ENCODE results near the gene DPF1. TPM values are rescaled to one million over a fixed set of nuclear protein-coding genes. Genes with fewer than 3 reads are reported as not detected.

Gene DPF1
- total and polyA plus RNA-seq, 5 experiments from 2014 or later, result not detected

GRCh38 chr19:38203197-38203596 lies 20.8 kb downstream of the DPF1 start:
- DNase-seq (no peak), ATAC-seq (no peak)
- POLR2A ChIA-PET, result interaction anchor here (0.6 kb wide), 1 partner anchor 18 kb away, joined by 3 read pairs; no protein-coding TSS in a partner anchor
- no peak overlapping the region for H3K27ac Mint-ChIP-seq
- peaks cover 0 to 60% (median 34%) of the 10 kb centered on the region in 3 donors for H3K36me3 Mint-ChIP-seq
- H3K27me3 Mint-ChIP-seq, result peaks cover 0 to under 1% (median 0%) of the 10 kb centered on the region in 5 donors
- no peak overlapping the region for H3K4me3 Mint-ChIP-seq
- no peaks in the 10 kb centered on the region for H3K9me3 Mint-ChIP-seq
- H3K4me1 Mint-ChIP-seq, result peaks cover 0 to 2% (median 0%) of the 10 kb centered on the region in 4 donors

DNA sequence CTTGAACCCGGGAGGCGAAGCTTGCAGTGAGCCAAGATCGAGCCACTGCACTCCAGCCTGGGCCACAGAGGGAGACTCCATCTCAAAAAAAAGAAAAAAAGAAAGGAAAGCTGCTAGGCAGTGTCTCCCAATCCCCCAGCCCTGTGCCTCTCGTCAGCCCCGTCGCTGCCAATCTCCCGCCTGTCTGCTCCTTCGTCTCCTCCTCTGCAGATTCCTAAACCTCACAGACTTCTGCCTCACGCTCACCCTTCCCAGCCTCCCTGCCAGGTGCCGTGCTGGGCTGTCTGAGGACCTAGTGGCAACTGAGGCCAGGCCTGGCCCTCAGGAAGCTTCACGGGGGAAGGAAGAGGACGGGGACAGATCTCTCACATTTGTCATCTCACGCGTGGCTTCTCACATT lies 21.5 kb downstream of the DPF1 start:
- DNase-seq (no peak), ATAC-seq (no peak)
- peaks cover 0 to 2% (median 0%) of the 10 kb centered on the region in 4 donors for H3K4me1 Mint-ChIP-seq
- no peaks in the 10 kb centered on the region for H3K27me3 Mint-ChIP-seq
- H3K9me3 Mint-ChIP-seq, result no peaks in the 10 kb centered on the region
- no peak overlapping the region for H3K27ac Mint-ChIP-seq
- H3K36me3 Mint-ChIP-seq, result peaks cover 0 to 61% (median 33%) of the 10 kb centered on the region in 3 donors
- POLR2A ChIA-PET, result interaction anchor here (0.6 kb wide), 1 partner anchor 19 kb away, joined by 3 read pairs; no protein-coding TSS in a partner anchor
- H3K4me3 Mint-ChIP-seq, result no peak overlapping the region

DNA sequence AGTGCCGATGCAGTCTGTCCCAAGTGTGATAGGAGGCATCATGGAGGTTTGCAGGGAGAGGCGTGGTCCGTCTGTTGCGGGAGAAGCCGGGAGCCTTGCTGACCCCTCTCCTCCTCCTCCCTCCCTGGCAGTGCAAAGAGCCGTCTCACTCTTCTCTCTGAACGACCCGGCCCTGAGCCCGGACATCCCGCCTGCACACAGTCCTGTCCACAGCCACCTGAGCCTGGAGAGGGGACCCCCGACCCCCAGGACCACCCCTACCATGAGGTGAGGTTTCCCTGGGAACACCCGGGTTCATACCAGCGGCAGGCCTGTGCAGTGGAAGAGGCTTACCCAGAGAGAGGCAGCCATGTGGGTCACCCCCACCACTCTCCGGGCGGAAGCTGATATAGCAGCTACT lies 22.3 kb downstream of the DPF1 start:
- no peak overlapping the region for H3K27ac Mint-ChIP-seq
- DNase-seq, result no peak
- no peak for ATAC-seq
- POLR2A ChIA-PET, result no interaction called here
- no peaks in the 10 kb centered on the region for H3K9me3 Mint-ChIP-seq
- no peak overlapping the region for H3K4me3 Mint-ChIP-seq
- no peaks in the 10 kb centered on the region for H3K4me1 Mint-ChIP-seq
- H3K27me3 Mint-ChIP-seq, result no peaks in the 10 kb centered on the region
- peaks cover 0 to 58% (median 28%) of the 10 kb centered on the region in 3 donors for H3K36me3 Mint-ChIP-seq

DNA sequence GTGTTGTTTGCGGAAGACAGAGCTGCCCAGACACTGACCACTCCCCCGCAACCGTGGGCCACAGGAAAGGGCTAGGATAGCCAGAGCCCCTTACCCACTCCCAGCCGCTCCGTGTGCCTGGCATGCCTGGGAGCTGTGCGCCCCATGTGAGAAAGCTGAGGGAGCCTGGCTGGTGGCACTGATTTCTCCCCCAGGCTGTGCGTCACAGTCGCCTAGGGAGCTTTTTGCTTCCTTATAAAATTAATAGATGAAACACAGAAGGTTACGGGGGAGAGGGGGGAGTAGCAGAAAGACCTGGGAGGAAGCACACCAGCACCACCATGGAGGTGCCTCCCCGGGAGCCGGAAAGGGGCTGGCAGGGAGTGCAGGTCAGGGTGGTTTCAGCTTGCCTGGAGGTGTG lies 24.7 kb downstream of the DPF1 start:
- ATAC-seq, result no peak
- no peak for DNase-seq

DNA sequence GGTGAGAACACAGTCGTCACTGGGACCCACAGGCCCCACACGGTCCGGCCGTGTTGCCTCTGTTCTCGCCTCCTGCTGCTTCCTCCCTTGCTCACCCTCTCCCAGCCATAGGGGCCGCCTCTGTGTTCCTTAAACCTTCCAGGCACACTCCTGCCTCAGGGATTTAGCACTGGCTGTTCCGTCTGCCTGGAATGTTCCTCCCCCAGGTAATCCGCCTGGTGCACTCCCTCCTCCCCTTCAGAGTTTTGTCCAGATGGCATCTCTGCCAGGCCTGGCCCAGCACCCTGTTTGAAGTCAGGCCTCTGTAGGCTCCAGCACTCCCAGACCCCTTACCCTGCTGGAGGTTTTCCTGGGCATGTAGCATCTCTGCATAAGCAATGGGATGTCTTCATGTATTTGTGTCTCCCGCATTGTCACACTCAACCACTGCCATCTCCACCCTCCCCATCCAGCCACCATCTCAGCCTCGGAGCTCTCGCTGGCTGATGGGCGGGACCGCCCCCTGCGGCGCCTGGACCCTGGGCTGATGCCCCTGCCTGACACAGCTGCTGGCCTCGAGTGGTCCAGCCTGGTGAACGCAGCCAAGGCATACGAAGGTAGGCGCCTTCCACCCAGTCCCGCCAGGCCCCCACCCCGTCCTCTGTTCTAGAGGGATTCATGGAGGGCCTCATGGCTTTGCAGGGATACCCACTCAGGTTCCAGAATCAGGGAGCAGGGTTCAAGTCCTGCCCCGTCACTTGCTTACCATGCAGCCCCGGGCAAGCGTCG lies 25.9 kb downstream of the DPF1 start:
- H3K4me1 Mint-ChIP-seq, result peaks cover 0 to 7% (median 0%) of the 10 kb centered on the region in 4 donors
- H3K27ac Mint-ChIP-seq, result no peak overlapping the region
- POLR2A ChIA-PET, result no interaction called here
- ATAC-seq (no peak), DNase-seq (no peak)
- H3K36me3 Mint-ChIP-seq, result peaks cover 0 to 52% (median 29%) of the 10 kb centered on the region in 3 donors
- no peaks in the 10 kb centered on the region for H3K27me3 Mint-ChIP-seq
- H3K4me3 Mint-ChIP-seq, result no peak overlapping the region
- H3K9me3 Mint-ChIP-seq, result no peaks in the 10 kb centered on the region

More for the DNA sequence above, 24.7 kb downstream of the DPF1 start:
- POLR2A ChIA-PET, result no interaction called here
- Mint-ChIP-seq H3K27ac (no peak overlapping the region), H3K36me3 (peaks cover 0 to 56% (median 25%) of the 10 kb centered on the region in 3 donors), H3K4me3 (no peak overlapping the region), H3K9me3 (no peaks in the 10 kb centered on the region), H3K27me3 (no peaks in the 10 kb centered on the region), H3K4me1 (peaks cover 0 to 7% (median 0%) of the 10 kb centered on the region in 4 donors)

GRCh38 chr19:38196948-38197656 lies 26.9 kb downstream of the DPF1 start:
- DNase-seq, result no peak
- no peak overlapping the region for H3K27ac Mint-ChIP-seq
- peaks cover 0 to 7% (median 0%) of the 10 kb centered on the region in 4 donors for H3K4me1 Mint-ChIP-seq
- POLR2A ChIA-PET, result no interaction called here
- H3K36me3 Mint-ChIP-seq, result peaks cover 0 to 46% (median 25%) of the 10 kb centered on the region in 3 donors
- no peaks in the 10 kb centered on the region for H3K9me3 Mint-ChIP-seq
- H3K4me3 Mint-ChIP-seq, result no peak overlapping the region
- no peaks in the 10 kb centered on the region for H3K27me3 Mint-ChIP-seq
- ATAC-seq, result no peak

- peak overlapping the region in 1 of 10 donors; percentile 40 for H3K27ac Mint-ChIP-seq
Measured at GRCh38 chr19:38196245-38196837, 27.7 kb downstream of the DPF1 start.

DNA sequence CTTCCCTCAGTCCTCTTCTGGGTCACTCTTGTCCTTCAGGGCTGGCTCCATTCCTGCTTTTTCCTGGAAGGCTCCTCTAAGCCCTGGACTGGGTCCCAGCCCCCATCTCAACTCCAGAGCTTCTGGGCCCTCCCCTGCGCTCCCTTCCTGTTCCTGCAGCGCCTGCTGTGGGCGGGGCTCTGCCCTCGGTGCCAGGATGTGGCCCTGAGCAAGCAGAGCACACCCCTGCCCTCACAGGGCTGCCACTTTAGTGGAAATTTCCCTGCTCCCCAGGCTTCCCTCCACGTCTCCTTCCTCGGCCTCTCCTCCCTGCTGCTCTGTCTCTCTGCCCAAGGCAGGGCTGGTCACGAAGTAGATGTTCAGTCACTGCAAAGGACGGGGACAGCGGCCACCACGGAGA lies 28.8 kb downstream of the DPF1 start:
- POLR2A ChIA-PET, result no interaction called here
- DNase-seq (no peak), ATAC-seq (no peak)
- H3K9me3 Mint-ChIP-seq, result no peaks in the 10 kb centered on the region
- H3K27ac Mint-ChIP-seq, result peak overlapping the region in 2 of 10 donors; percentile 37 to 55
- H3K27me3 Mint-ChIP-seq, result no peaks in the 10 kb centered on the region
- no peak overlapping the region for H3K4me3 Mint-ChIP-seq
- peaks cover 0 to 40% (median 17%) of the 10 kb centered on the region in 3 donors for H3K36me3 Mint-ChIP-seq
- H3K4me1 Mint-ChIP-seq, result peaks cover 0 to 7% (median under 1%) of the 10 kb centered on the region in 4 donors

More at GRCh38 chr19:38196245-38196837, 27.7 kb downstream of the DPF1 start:
- Mint-ChIP-seq H3K4me1 (peaks cover 0 to 7% (median 0%) of the 10 kb centered on the region in 4 donors), H3K4me3 (no peak overlapping the region), H3K36me3 (peaks cover 0 to 42% (median 21%) of the 10 kb centered on the region in 3 donors), H3K9me3 (no peaks in the 10 kb centered on the region), H3K27me3 (no peaks in the 10 kb centered on the region)
- DNase-seq, result no peak
- no peak for ATAC-seq
- POLR2A ChIA-PET, result no interaction called here

DNA sequence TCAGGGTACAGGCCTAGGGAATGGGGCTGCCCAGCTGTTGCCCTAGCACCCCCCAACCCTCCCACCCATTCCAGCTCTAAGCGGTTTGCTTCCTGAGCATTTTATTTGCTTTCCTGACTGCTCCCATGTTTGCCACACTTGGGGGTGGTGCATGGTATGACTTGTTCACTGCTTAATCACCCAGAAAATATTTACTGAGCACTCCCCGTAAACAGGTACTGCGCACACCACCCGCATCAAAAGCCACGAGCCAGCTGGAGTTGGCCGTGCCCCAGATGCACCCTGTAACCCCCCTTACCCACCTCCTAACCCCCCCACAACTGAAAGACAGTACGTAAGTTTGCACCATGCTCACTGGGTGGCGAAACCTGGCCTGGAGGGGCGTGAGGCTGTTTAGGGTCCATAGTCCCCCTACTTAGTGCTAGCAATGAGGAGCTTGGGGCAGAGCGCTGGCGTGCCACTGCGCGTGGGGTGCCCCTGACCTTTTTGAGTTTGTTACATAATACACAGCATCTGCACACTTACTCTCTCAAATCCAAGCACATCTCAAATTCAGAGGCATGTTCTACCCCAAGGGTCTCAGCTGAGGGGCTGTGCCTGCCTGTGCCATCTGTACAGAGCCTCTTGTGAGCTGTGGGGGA lies 29.8 kb downstream of the DPF1 start:
- Mint-ChIP-seq H3K27me3 (no peaks in the 10 kb centered on the region), H3K4me3 (no peak overlapping the region), H3K36me3 (peaks cover 0 to 39% (median 20%) of the 10 kb centered on the region in 3 donors), H3K27ac (no peak overlapping the region), H3K4me1 (peaks cover 0 to 7% (median 1%) of the 10 kb centered on the region in 4 donors), H3K9me3 (no peaks in the 10 kb centered on the region)
- ATAC-seq (no peak), DNase-seq (no peak)
- POLR2A ChIA-PET, result no interaction called here

DNA sequence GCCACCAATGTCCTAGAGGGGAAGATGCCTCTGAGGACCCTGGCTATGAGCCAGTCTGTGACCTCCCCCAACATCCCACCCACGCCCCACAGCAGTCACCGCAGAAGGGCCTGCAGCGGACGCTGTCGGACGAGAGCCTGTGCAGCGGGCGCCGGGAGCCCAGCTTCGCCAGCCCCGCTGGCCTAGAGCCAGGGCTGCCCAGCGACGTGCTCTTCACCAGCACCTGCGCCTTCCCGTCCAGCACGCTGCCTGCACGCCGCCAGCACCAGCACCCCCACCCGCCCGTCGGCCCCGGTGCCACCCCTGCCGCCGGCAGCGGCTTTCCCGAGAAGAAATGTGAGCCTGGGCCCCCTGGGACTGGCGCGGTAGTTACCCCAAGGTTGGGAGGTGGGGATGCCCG lies 30.6 kb downstream of the DPF1 start:
- no peaks in the 10 kb centered on the region for H3K27me3 Mint-ChIP-seq
- POLR2A ChIA-PET, result no interaction called here
- peaks cover 0 to 35% (median 20%) of the 10 kb centered on the region in 3 donors for H3K36me3 Mint-ChIP-seq
- no peaks in the 10 kb centered on the region for H3K9me3 Mint-ChIP-seq
- peak overlapping the region in 1 of 10 donors; percentile 67 for H3K27ac Mint-ChIP-seq
- H3K4me3 Mint-ChIP-seq, result no peak overlapping the region
- no peak for ATAC-seq
- peaks cover 4 to 7% (median 6%) of the 10 kb centered on the region in 4 donors for H3K4me1 Mint-ChIP-seq
- no peak for DNase-seq

DNA sequence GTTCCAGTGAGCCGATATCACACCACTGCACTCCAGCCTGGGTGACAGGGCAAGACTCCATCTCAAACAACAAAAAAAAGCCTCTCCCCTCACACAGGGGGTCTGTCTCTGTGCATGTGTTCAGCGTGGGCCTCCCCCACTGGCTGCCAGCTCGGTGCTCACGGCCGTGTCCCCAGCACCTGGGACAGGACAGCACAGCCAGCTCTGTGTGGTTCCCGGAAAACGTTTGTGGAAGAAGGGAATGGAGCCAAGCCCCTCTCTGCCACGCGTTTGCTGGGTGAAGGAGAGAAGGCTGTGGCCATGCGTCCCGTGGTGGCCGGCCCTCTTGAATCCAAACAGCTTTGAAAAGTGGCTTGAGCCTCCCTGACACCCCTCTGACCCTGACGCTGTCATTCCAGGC lies 32.3 kb downstream of the DPF1 start:
- no peaks in the 10 kb centered on the region for H3K9me3 Mint-ChIP-seq
- no peak overlapping the region for H3K4me3 Mint-ChIP-seq
- H3K27ac Mint-ChIP-seq, result no peak overlapping the region
- POLR2A ChIA-PET, result interaction anchor here (0.6 kb wide), 1 partner anchor 133 kb away, joined by 8 read pairs; no protein-coding TSS in a partner anchor
- ATAC-seq (no peak), DNase-seq (no peak)
- peaks cover 4 to 7% (median 6%) of the 10 kb centered on the region in 4 donors for H3K4me1 Mint-ChIP-seq
- peaks cover 0 to 29% (median 20%) of the 10 kb centered on the region in 3 donors for H3K36me3 Mint-ChIP-seq
- no peaks in the 10 kb centered on the region for H3K27me3 Mint-ChIP-seq

- peaks cover 0 to 27% (median 22%) of the 10 kb centered on the region in 3 donors for H3K36me3 Mint-ChIP-seq
- H3K27me3 Mint-ChIP-seq, result no peaks in the 10 kb centered on the region
- no peak overlapping the region for H3K27ac Mint-ChIP-seq
- ATAC-seq, result no peak
- POLR2A ChIA-PET, result no interaction called here
- H3K9me3 Mint-ChIP-seq, result no peaks in the 10 kb centered on the region
- peaks cover 2 to 6% (median 4%) of the 10 kb centered on the region in 4 donors for H3K4me1 Mint-ChIP-seq
- no peak for DNase-seq
- H3K4me3 Mint-ChIP-seq, result no peak overlapping the region
Measured at GRCh38 chr19:38190793-38191192, 33.2 kb downstream of the DPF1 start.

Measured in naive thymus-derived CD8-positive, alpha-beta T cell (primary cell).